WERI-Rb-1 (cell line): ENCODE data around the gene NDUFA5.
A peak's percentile ranks its signal among the peaks of the same experiment; 100 is the strongest.

ENCODE experiments used
- DNase-seq: peaks from one replicate; pipeline ENCODE4 v3.0.0-alpha.2; 2020
- H3K27ac ChIP-seq: fragments of 250-450 bp; sonication (Bioruptor Pico); 2 replicates; pipeline ENCODE4 v1.5.1; 2020; ENCODE audit warnings: mild to moderate bottlenecking, moderate library complexity
- H3K27me3 ChIP-seq: fragments of 250-450 bp; sonication (Bioruptor Pico); 2 replicates; pipeline ENCODE4 v1.5.1; 2021; ENCODE audit warnings: mild to moderate bottlenecking, low read depth, moderate library complexity; ENCODE audit not compliant: insufficient read depth, severe bottlenecking
- H3K36me3 ChIP-seq: fragments of 250-450 bp; sonication (Bioruptor Pico); 2 replicates; pipeline ENCODE4 v1.5.1; 2020; ENCODE audit warnings: mild to moderate bottlenecking, moderate library complexity
- H3K4me3 ChIP-seq: 2 replicates; pipeline ENCODE4 v1.5.1; 2011; ENCODE audit warnings: low read depth, mild to moderate bottlenecking, control low read depth, low read length
- H3K9me3 ChIP-seq: fragments of 250-450 bp; sonication (Bioruptor Pico); 2 replicates; pipeline ENCODE4 v1.5.1; 2021; ENCODE audit warnings: mild to moderate bottlenecking, moderate library complexity; ENCODE audit not compliant: severe bottlenecking
- CTCF ChIP-seq: IDR thresholded peaks from 2 replicates; pipeline ENCODE4 v1.5.1; 2011; ENCODE audit warnings: low read depth, mild to moderate bottlenecking, control low read depth, inconsistent platforms, low read length

NDUFA5 gene

GRCh38 chr7:123580406-123581161 is 23.0 kb upstream of the NDUFA5 start:
- peak; percentile 24 for DNase-seq
- H3K27ac ChIP-seq, result no peak overlapping the region
- no peaks in the 10 kb centered on the region for H3K9me3 ChIP-seq
- peak; percentile 82 for TF ChIP-seq CTCF
- no peaks in the 10 kb centered on the region for H3K36me3 ChIP-seq
- no peaks in the 10 kb centered on the region for H3K27me3 ChIP-seq
- no peak overlapping the region for H3K4me3 ChIP-seq

GRCh38 chr7:123579416-123579815 is 21.8 kb upstream of the NDUFA5 start:
- Histone ChIP-seq H3K27me3 (no peaks in the 10 kb centered on the region), H3K36me3 (no peaks in the 10 kb centered on the region), H3K4me3 (no peak overlapping the region), H3K9me3 (no peaks in the 10 kb centered on the region), H3K27ac (no peak overlapping the region)
- TF ChIP-seq CTCF, result no peak
- DNase-seq, result no peak

- no peak for DNase-seq
- H3K27ac ChIP-seq, result no peak overlapping the region
- H3K27me3 ChIP-seq, result no peaks in the 10 kb centered on the region
- H3K36me3 ChIP-seq, result no peaks in the 10 kb centered on the region
- H3K4me3 ChIP-seq, result no peak overlapping the region
- no peak for TF ChIP-seq CTCF
- no peaks in the 10 kb centered on the region for H3K9me3 ChIP-seq
Observed at GRCh38 chr7:123573896-123574467, 16.4 kb upstream of the NDUFA5 start.

GRCh38 chr7:123573341-123573740 is 15.7 kb upstream of the NDUFA5 start:
- no peak for DNase-seq
- Histone ChIP-seq H3K4me3 (no peak overlapping the region), H3K36me3 (no peaks in the 10 kb centered on the region), H3K9me3 (no peaks in the 10 kb centered on the region), H3K27me3 (no peaks in the 10 kb centered on the region), H3K27ac (no peak overlapping the region)
- no peak for TF ChIP-seq CTCF

- Histone ChIP-seq H3K27ac (no peak overlapping the region), H3K27me3 (no peaks in the 10 kb centered on the region), H3K36me3 (no peaks in the 10 kb centered on the region), H3K4me3 (no peak overlapping the region), H3K9me3 (no peaks in the 10 kb centered on the region)
- no peak for TF ChIP-seq CTCF
- no peak for DNase-seq
Observed at GRCh38 chr7:123571684-123572083, 14.1 kb upstream of the NDUFA5 start.
